HCT116 (cell line): ENCODE data around the gene CCSER1. TPM values are rescaled to one million over a fixed set of nuclear protein-coding genes. Genes with fewer than 3 reads are reported as not detected.

Experiments used
- ATAC-seq: fragments of 200-7000 bp; cut with Tn5 transposase; 2 replicates; pipeline ENCODE4 v1.9.1; 2020; ENCODE audit warnings: mild to moderate bottlenecking, moderate library complexity
- BruUV-seq: library from RNA; stranded (reverse); fragments of 400-500 nt; replicated peaks from 2 replicates; lab custom pipeline; 2021; lab: Mats Ljungman, UMichigan
- CTCF ChIA-PET: fragments of 300-600 bp; sonication (Branson Sonifier 250); formaldehyde crosslinking; loops from one replicate; lab custom pipeline; 2021; ENCODE audit warnings: antibody characterized with exemption; lab: Charles Lee
- POLR2A ChIA-PET: fragments of 300-600, 350-600 bp; sonication (Branson Sonifier 250); formaldehyde crosslinking; loops from one replicate; lab custom pipeline; 2021; ENCODE audit warnings: antibody characterized with exemption; lab: Charles Lee
- RAD21 ChIA-PET, 2 experiments: fragments of 300-600 bp; sonication (Branson Sonifier 250); formaldehyde crosslinking; loops; one replicate each; lab custom pipeline; 2023; ENCODE audit warnings: low total read pairs in 2 of 2; ENCODE audit not compliant: uncharacterized antibody in 2 of 2, unreplicated experiment in 2 of 2, low non-redundant PET in 1 of 2; lab: Charles Lee
- DNase-seq: peaks from one replicate; pipeline ENCODE4 v3.0.0-alpha.2; 2010; ENCODE audit warnings: low read depth, low spot score
- H2AFZ ChIP-seq: fragments of 200-600 bp; shearing (Covaris generic), sonication (generic); 2 replicates; pipeline ENCODE4 v1.6.1; 2017; ENCODE audit warnings: low read depth, mixed run types, mixed read lengths, antibody characterized with exemption, low read length; ENCODE audit not compliant: poor library complexity, severe bottlenecking
- H3K27ac ChIP-seq: 2 replicates; pipeline ENCODE4 v1.5.1; 2012; ENCODE audit warnings: low read depth, low read length
- H3K27me3 ChIP-seq: fragments of 200-600 bp; sonication (generic); 2 replicates; pipeline ENCODE4 v1.6.1; 2016; ENCODE audit warnings: mixed run types, low read length, mixed read lengths; ENCODE audit not compliant: insufficient read depth
- H3K36me3 ChIP-seq, 2 experiments: fragments of 200-500 bp in 1 of 2; fragments of 200-600 bp in 1 of 2; sonication (Bioruptor generic) in 1 of 2; sonication (generic) in 1 of 2; 2 replicates each; pipeline versions ENCODE4 v1.5.1 to v1.6.1; 2014 to 2016; ENCODE audit warnings: low read length in 2 of 2, inconsistent platforms in 1 of 2, mixed read lengths in 1 of 2, mixed run types in 1 of 2; ENCODE audit not compliant: insufficient read depth in 2 of 2, control insufficient read depth in 1 of 2
- H3K4me1 ChIP-seq, 2 experiments: fragments of 200-600 bp in 1 of 2; sonication (generic) in 1 of 2; 2 replicates each; pipeline versions ENCODE4 v1.5.1 to v1.6.1; 2012 to 2017; ENCODE audit warnings: low read length in 2 of 2, inconsistent platforms in 1 of 2, mild to moderate bottlenecking in 1 of 2, mixed read lengths in 1 of 2, mixed run types in 1 of 2, moderate library complexity in 1 of 2; ENCODE audit not compliant: insufficient read depth in 2 of 2, control insufficient read depth in 1 of 2
- H3K4me2 ChIP-seq: fragments of 200-600 bp; sonication (generic); 2 replicates; pipeline ENCODE4 v1.6.1; 2017; ENCODE audit warnings: mixed run types, low read length, mixed read lengths
- H3K4me3 ChIP-seq, 2 experiments: fragments of 200-600 bp in 1 of 2; sonication (generic) in 1 of 2; replicated peaks in 1 of 2; 2 replicates each; pipeline ENCODE4 v1.5.1; 2011 to 2016; ENCODE audit warnings: low read length in 2 of 2, control low read depth in 1 of 2, low read depth in 1 of 2, mild to moderate bottlenecking in 1 of 2, mixed read lengths in 1 of 2, mixed run types in 1 of 2
- H3K79me2 ChIP-seq: fragments of 200-600 bp; sonication (generic); 2 replicates; pipeline ENCODE4 v1.6.1; 2017; ENCODE audit warnings: mild to moderate bottlenecking, mixed run types, low read length, moderate library complexity, mixed read lengths; ENCODE audit not compliant: insufficient read depth
- H3K9ac ChIP-seq: fragments of 200-600 bp; sonication (generic); 2 replicates; pipeline ENCODE4 v1.6.1; 2016; ENCODE audit warnings: low read length, mixed read lengths
- H3K9me2 ChIP-seq: fragments of 200-600 bp; sonication (generic), shearing (Covaris generic); 2 replicates; pipeline ENCODE4 v1.6.1; 2017; ENCODE audit warnings: mixed run types, mild to moderate bottlenecking, moderate library complexity; ENCODE audit not compliant: insufficient read depth
- H3K9me3 ChIP-seq, 2 experiments: fragments of 200-500 bp in 1 of 2; fragments of 200-600 bp in 1 of 2; sonication (Bioruptor generic) in 1 of 2; sonication (generic) in 1 of 2; 2 replicates each; pipeline ENCODE4 v1.6.1; 2014 to 2017; ENCODE audit warnings: low read length in 2 of 2, mixed read lengths in 2 of 2, inconsistent platforms in 1 of 2, low read depth in 1 of 2, mild to moderate bottlenecking in 1 of 2, mixed run types in 1 of 2, moderate library complexity in 1 of 2; ENCODE audit not compliant: control insufficient read depth in 1 of 2, insufficient read depth in 1 of 2
- H4K20me1 ChIP-seq: fragments of 200-600 bp; sonication (generic), shearing (Covaris generic); 2 replicates; pipeline ENCODE4 v1.6.1; 2017; ENCODE audit warnings: mixed run types, mild to moderate bottlenecking, moderate library complexity; ENCODE audit not compliant: insufficient read depth
- CEBPB ChIP-seq: IDR thresholded peaks from 2 replicates; pipeline ENCODE4 v1.6.1; 2012; ENCODE audit warnings: low read depth
- CTCF ChIP-seq, 3 experiments: fragments of 200-600 bp in 1 of 3; sonication (generic) in 1 of 3; IDR thresholded peaks in 2 of 3; conservative IDR thresholded peaks in 1 of 3; 2 replicates each; pipeline ENCODE4 v1.5.1; 2012 to 2017; ENCODE audit warnings: low read depth in 2 of 3, low read length in 2 of 3, antibody characterized with exemption in 1 of 3, borderline replicate concordance in 1 of 3, control low read depth in 1 of 3, mild to moderate bottlenecking in 1 of 3, mixed read lengths in 1 of 3, mixed run types in 1 of 3, moderate library complexity in 1 of 3; ENCODE audit not compliant: insufficient read depth in 1 of 3
- EZH2 ChIP-seq: fragments of 200-600 bp; sonication (generic); IDR thresholded peaks from 2 replicates; pipeline ENCODE4 v1.6.1; 2017; ENCODE audit warnings: antibody characterized with exemption, mixed run types
- FOSL1 ChIP-seq: IDR thresholded peaks from 2 replicates; pipeline ENCODE4 v1.6.1; 2012; ENCODE audit warnings: low read depth
- JUND ChIP-seq: IDR thresholded peaks from 2 replicates; pipeline ENCODE4 v1.6.1; 2012
- POLR2A ChIP-seq: IDR thresholded peaks from 2 replicates; pipeline ENCODE4 v1.7.0; 2011; ENCODE audit warnings: borderline replicate concordance; ENCODE audit not compliant: insufficient read depth, insufficient read length; ENCODE audit errors: extremely low read depth
- SRF ChIP-seq: IDR thresholded peaks from 2 replicates; pipeline ENCODE4 v1.6.1; 2012; ENCODE audit warnings: low read depth
- ZBTB33 ChIP-seq: IDR thresholded peaks from 2 replicates; pipeline ENCODE4 v1.6.1; 2011; ENCODE audit warnings: mild to moderate bottlenecking, low read length, moderate library complexity; ENCODE audit not compliant: insufficient replicate concordance; ENCODE audit errors: extremely low read depth
- ZFX ChIP-seq: fragments of 450-650 bp; IDR thresholded peaks from 2 replicates; pipeline ENCODE4 v1.6.1; 2017
- intact Hi-C: fragments of 100-400 bp; cut with micrococcal nuclease; formaldehyde crosslinking; loops from 2 replicates; pipeline ENCODE4 v1.10.0; 2022
- total RNA-seq: library from RNA; stranded (reverse); gene quantifications from one replicate; pipeline ENCODE4 v1.2.1, GENCODE V29; 2021; ENCODE audit not compliant: unreplicated experiment

Gene CCSER1
- total RNA-seq, 1 experiment from 2014 or later: 6.7 TPM

DNA sequence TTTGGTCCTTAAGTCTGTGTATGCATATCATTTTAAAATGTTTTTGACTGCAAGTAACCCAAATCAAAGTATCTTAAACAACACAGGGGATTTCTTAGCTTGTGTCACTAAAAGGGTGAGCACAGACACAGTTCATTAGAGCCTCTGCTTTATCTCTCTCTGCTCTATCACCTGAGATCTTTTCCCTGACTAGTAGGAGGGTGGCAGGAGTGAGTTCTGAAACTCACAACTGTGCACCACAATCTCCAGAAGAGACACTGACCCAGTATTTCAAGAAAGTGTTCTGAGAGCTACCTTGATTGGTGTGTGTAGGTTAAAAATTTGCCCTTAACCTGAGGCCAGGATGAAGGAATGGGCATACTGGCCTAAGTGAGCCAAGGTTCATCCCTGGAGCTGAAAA lies 24.8 kb downstream of the CCSER1 start:
- Histone ChIP-seq H3K27ac (no peak overlapping the region), H2AFZ (no peak overlapping the region), H3K4me2 (no peak overlapping the region), H3K4me3 (no peak overlapping the region), H3K9me2 (no peaks in the 10 kb centered on the region), H3K4me1 (no peaks in the 10 kb centered on the region), H3K27me3 (no peaks in the 10 kb centered on the region), H3K79me2 (no peaks in the 10 kb centered on the region), H3K36me3 (no peaks in the 10 kb centered on the region)
- intact Hi-C loops: no loop called here
- ChIA-PET CTCF (no interaction called here), RAD21 (no interaction called here)
- no TSS peak for BruUV-seq
- DNase-seq: no peak
- ATAC-seq: no peak
- TF ChIP-seq FOSL1: no peak
- TF ChIP-seq, all 23 proteins: peak for 0
- H3K9me3 ChIP-seq: no peaks in the 10 kb centered on the region
- no peak overlapping the region for H3K9ac ChIP-seq
- POLR2A ChIA-PET: no interaction called here
- H4K20me1 ChIP-seq: no peaks in the 10 kb centered on the region

- TF ChIP-seq SRF: no peak
- TF ChIP-seq POLR2A: no peak
- TF ChIP-seq ZBTB33: no peak
- no peak for TF ChIP-seq EZH2
- TF ChIP-seq ZFX: no peak
- no peak for TF ChIP-seq JUND
- TF ChIP-seq CEBPB: no peak
- TF ChIP-seq CTCF (IDR thresholded peaks at IDR 0.05 in 2 of 3, conservative IDR thresholded peaks at IDR 0.05 in 1 of 3; ENCODE audit: borderline replicate concordance in 1 of 3, insufficient read depth in 1 of 3, low read depth in 2 of 3, low read length in 2 of 3): no peak
- RAD21 ChIA-PET: no interaction called here
- Histone ChIP-seq H3K4me2 (no peak overlapping the region), H3K9me2 (no peaks in the 10 kb centered on the region), H3K4me1 (peaks cover 3 to 6% of the 10 kb centered on the region in 2 experiments; a peak in 1 of 4 replicates), H3K36me3 (no peaks in the 10 kb centered on the region), H2AFZ (no peak overlapping the region), H4K20me1 (no peaks in the 10 kb centered on the region), H3K27me3 (no peaks in the 10 kb centered on the region), H3K27ac (no peak overlapping the region), H3K79me2 (no peaks in the 10 kb centered on the region), H3K9ac (no peak overlapping the region), H3K9me3 (no peaks in the 10 kb centered on the region), H3K4me3 (no peak overlapping the region)
- intact Hi-C loops: no loop called here
- DNase-seq (no peak), ATAC-seq (no peak)
- POLR2A ChIA-PET: no interaction called here
- no TSS peak for BruUV-seq
- CTCF ChIA-PET: no interaction called here
These were observed 32.0 kb downstream of the CCSER1 start for GRCh38 chr4:90159193-90159592.
